GM12865 (cell line): ENCODE results near the gene WT1.

ENCODE experiments used
- DNase-seq: peaks from one replicate; pipeline ENCODE4 v3.0.0; 2010; ENCODE audit warnings: low read depth
- H3K4me3 ChIP-seq: 2 replicates; pipeline ENCODE4 v1.5.1; 2011; ENCODE audit warnings: mild to moderate bottlenecking, low read depth, low read length, control low read depth
- CTCF ChIP-seq: IDR thresholded peaks from 2 replicates; pipeline ENCODE4 v1.5.1; 2011; ENCODE audit warnings: low read length, control low read depth, low read depth, inconsistent platforms; ENCODE audit not compliant: insufficient read depth; ENCODE audit errors: missing control alignments

Gene WT1

DNA sequence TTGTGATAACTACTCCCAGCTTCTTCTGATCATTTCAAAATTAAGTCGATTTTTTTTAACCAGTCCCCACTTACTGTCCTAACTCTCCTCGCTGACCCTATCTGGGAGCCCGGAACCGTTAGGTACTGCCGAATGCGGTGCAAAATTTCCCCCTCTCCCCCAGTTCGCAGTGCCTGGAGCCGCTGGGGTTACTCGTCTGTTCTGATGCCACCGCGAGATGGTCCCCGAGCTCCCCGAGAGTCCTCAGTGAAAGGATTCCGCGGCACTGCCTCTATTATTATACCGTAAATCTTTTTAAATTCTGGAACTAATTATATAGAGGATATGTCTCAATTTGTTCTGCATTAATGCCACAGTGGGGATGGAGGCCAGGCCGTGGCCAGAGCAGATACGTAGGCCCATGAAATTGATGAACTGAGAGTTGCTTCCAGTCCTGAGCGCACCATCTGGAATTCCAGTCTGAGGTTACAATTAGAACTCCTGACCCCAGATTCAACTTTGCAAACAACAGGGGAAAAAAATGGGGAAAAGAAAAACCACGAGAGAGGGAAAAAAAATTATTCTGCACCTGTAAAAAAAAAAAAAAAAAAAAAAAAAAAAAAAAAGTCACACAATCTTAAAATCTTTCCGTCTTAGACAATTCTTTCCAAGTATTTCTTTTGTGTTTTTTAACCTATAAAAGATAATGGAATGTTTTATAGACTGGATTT is 4.3 kb upstream of the WT1 start:
- TF ChIP-seq CTCF = no peak
- no peak overlapping the region for H3K4me3 ChIP-seq
- no peak for DNase-seq

DNA sequence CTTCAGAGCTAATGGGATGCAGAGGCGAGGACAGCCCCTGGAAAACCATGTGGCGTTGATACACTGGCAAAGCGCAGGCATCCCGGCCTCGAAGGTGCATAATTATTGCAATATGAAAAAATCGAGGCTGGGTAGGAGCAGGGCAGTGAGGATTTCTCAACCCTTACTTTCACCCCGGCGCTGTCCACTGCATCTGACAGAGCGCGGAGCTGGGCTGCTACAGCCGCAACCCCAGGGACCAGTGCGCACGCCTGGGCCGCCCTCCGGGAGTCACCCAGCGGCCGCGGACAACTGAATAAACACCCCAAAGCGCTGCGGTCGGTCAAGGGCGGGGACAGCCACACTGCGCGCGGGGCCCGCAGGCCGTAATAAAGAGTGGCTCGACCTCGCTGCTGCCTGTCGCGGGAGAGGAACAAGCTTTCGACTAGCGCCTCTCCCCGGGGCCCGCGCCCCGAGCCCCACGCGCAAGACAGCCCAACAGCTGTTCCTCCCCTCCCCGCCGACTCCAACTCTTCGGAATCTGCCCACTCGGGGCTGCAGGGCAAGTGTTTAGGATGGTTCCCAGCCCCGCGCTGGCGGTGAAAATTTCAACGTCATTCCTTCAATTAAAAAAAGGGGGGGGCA is 3.6 kb upstream of the WT1 start:
- no peak overlapping the region for H3K4me3 ChIP-seq
- DNase-seq = no peak

DNA sequence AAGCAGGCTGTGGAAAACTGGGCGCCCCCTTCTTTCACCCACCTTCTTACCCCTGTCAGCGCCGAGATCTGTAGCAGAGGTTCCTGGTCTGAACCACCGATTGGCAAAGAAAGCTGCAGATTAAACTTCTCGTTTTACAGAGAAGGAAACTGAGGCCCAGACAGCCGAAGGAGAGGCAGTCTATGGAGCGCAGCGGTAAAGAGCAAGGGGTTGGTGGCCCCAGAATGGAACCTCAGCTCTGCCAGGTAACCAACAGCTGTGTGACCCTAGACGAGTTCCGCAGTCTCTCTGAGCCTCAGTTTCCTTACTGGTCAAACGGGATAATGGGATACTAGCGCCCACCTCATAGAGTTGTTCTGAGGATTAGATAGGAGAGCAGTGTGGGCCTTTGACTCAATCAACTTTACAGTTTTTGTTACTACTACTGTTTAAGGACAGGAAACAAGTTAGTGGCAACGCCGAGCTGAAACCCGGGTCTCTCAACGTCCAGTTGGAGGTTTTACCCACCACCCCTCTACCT is 3.1 kb upstream of the WT1 start:
- no peak for DNase-seq
- no peak overlapping the region for H3K4me3 ChIP-seq

More for the DNA sequence above, 3.6 kb upstream of the WT1 start:
- no peak for TF ChIP-seq CTCF

DNA sequence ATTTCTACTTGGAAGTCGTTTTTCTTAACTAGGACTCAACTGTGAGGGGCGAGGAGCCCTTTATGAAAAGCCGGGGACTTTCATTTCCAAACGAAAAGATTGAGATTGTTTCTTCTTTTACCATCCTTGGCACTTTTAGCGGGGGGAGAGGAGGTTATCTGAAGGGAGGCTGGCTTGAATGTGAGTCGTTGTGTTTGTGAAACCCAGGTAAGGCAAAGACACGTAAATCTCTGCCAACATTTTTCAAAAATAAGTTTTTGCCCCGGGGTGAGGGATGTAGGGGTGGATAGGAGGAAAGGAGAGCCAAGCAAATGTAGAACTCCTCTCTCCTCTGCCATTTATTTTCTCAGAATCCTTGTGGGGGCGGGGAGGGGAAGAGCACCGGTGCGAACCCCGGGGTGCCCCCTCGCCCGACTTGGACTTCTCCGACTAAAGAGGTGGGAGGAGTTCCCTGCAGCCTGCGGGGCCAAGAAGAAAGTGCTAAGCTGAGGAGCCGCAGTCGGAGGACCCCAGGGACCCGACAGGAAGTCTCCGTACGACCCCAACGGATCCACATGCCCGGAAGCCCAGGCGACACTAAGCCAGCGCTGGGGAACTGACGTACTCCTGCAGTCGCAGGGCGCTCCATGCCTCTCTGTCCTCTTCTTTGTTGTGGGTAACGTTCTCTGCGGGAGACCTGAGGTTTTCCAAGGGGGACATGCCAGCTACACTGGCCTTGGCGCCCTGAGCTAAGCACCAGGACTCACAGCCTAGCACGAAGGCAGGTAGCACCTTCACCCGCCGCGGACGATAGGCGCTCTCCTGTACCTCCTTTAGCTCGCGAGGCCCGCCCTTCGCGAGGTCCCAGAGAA is 2.4 kb upstream of the WT1 start:
- no peak overlapping the region for H3K4me3 ChIP-seq
- DNase-seq = no peak
- TF ChIP-seq CTCF = no peak

More for the DNA sequence above, 3.1 kb upstream of the WT1 start:
- no peak for TF ChIP-seq CTCF

DNA sequence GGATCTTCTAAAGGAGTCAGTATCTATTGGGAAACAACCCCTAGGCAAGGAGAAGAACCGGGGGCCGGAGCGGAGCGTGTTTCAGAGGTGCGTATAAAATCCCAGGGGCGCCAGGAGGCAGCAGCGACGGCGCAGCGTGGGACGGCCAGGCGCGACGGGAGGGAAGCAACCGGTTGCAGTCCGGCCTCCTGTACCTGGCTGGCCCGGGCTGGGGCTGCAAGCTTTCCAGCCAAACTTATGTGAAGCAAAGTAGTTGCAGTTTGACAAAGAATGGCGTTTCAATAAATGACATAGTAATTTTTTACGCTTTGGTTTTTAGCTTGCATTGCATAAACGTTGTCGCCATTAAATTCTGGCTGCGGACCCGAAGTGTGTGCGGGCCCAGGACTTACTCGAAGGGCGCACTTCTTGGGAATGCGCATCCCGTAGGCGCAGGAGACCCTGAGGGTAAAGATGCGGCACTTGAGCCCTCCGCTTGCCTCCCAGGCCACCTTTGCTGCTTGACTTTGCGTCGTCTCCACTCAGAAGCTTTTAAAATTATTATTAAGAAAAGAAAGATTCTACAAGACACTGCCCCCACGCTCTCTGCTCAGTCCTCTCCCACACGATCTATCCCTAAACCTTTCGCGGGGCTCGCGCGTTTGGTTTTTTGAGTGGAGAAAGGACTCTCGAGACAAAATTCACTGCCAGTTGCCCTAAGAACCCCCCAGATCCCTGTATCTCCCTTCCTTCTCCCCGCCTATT is 1.6 kb upstream of the WT1 start:
- no peak overlapping the region for H3K4me3 ChIP-seq
- no peak for DNase-seq
- no peak for TF ChIP-seq CTCF

GRCh38 chr11:32435942-32436750 is 807 bp upstream of the WT1 start:
- no peak overlapping the region for H3K4me3 ChIP-seq
- no peak for TF ChIP-seq CTCF
- DNase-seq = no peak
